HG03521 (cell line): ENCODE measurements around the gene SNAPC2.

Experiments
- ATAC-seq: cut with Tn5 transposase; IDR thresholded peaks from one replicate; pipeline ENCODE4 v1.9.1; 2021; ENCODE audit warnings: mild to moderate bottlenecking, moderate library complexity; ENCODE audit not compliant: unreplicated experiment

Gene SNAPC2

DNA sequence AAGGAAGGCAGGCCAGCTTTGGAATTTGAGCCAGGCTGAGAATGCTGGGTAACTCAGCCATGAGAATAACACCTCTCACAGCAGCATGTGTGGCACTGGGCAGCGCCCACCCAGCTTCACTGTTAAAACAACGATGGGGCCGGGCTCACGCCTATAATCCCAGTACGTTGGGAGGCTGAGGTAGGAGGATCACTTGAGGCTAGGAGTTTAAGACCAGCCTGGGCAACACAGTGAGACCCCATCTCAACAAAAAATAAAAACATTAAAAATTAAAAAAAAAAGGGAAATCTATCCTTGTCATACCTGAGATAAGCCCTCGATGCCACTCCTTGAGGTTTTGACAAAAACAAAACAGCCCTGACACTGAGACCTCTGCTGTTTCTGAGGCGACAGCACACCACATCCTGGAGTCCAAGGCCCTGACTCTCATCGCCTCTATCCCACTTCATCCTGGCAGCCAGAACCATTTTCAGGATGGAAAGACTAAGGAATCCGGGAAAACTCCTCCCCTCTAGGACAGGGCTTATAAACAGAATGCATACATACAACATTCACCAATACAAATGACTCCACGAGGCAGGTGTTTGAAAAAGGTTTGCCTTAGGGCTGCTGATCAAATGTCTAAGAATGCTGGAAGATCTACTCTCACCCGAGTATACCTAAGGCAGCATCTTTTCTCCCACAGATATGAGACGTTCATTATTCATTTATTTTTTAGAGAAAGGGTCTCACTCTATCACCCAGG lies 46.0 kb downstream of the SNAPC2 start:
- ATAC-seq = no peak

DNA sequence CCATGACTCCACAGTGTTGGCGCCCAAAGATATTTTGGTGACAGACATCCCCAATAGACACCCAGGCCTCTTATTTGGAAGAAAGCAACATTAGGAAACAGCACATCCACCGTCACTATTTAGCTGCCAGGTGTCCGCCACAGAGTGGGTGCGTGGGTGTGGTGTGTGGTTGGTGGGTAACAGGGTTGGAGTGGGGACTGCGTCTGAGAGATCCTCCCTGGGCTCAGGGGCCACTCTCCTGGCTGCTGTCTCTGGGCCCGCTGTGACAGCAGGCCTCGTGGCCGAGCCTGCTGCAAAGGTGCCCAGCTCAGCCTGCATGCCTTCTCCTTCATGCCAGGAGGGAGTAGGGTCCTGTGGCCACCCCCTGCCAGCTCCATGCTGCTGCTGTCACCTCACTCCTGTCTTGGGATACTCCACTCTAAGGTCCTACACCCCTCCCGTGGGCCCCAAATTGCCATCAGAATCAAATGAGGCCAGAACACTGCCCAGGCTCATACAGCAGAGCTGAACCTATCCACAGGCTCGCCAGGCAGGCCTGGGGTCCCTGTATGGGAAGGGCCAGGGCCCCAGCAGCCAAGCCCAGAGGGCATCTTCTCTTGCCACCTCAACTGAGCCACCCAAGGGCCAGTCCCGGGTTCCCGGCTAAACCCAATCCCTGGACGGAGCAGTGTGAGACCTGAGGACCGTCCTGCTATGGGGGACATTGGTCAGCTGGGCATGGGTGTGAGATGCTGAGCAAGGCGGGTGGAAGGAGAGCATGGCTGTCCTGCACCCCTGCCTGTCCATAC lies 48.1 kb downstream of the SNAPC2 start:
- ATAC-seq = no peak

DNA sequence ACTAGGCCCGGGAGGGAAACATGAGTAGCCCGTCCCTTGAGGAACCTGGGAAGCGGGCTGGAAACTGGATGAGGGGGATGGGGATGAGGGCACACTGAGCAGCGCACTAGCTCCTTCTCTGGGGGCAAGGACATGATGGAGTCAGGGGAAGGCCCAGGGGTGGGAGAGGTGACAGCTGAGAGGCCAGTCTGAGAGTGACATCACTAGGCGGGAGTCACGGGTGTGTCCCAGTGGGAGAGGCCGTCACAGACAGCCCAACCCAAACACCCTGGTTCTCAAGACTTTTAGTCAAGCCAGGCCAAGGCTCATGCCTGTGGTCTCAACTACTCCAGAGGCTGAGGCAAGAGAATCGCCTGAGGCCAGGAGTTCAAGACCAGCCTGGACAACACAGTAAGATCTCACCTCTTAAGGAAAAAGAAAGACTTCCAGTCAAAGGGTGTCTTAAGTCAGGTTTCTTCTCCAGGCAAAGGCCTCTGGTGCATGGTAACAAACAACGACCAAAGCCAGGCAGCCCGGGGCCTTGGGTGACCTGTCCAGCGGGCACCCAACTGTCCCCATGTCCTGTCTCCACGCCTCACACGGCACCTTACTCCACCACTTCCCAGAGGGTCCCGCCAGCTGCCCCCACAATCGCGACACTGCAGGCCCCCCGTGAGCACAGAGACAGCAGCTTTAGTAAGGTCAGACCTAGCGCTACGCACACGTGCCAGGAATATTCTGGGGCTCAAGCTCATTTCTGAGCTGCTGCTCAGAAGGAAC lies 48.8 kb downstream of the SNAPC2 start:
- ATAC-seq = no peak

DNA sequence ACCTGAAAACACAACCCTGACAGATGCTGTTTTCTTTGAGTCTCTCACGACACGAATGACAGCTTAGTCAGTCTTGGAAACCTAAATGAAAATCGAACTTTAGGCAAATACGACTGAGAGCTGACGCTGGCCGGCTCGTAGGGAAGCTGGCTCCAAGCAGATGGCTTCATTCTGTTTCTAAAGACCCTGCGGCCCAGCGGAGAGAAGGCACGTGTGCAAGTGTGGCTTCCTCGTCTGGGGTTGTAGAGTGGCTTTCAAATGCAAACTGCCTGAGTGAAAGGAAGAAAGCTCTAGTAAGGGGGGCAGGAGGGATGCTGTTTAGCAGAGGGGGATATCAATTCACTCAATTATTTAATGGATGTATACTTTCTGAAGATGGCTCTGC lies 49.4 kb downstream of the SNAPC2 start:
- ATAC-seq = no peak

DNA sequence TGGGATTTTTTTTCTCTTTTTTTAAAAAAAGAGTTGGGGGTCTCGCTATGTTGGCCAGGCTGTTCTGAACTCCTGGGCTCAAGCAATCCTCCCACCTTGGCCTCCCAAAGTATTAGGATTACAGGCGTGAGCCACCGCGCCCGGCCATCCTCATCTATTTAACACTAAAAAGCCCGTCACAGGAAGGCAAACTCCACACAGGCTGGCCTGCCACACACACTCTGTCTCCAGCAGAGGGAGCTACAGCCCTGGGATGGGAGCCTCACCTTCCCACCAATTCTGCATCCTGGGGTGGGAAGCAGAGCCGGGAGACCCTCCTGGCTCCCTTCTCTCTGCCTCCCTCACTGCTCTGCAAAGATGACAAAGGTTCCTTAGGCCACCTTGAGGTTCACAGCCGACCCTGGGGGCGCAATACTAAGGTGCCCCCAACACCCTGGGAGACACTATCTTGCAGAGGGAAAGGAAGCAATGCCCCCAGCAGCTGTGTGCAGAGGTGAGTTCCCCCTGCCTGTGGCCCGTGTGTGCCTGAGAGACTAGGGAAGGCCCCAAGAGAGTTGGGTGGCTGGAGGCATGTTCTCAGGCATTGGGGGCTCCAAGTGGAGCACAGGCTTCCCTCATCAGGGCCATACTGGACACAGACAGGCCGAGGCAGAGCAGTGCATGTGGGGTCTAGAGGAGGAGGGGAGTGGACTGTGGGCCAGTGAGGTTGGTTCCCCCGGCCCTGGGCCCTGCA lies 50.7 kb downstream of the SNAPC2 start:
- ATAC-seq = no peak

DNA sequence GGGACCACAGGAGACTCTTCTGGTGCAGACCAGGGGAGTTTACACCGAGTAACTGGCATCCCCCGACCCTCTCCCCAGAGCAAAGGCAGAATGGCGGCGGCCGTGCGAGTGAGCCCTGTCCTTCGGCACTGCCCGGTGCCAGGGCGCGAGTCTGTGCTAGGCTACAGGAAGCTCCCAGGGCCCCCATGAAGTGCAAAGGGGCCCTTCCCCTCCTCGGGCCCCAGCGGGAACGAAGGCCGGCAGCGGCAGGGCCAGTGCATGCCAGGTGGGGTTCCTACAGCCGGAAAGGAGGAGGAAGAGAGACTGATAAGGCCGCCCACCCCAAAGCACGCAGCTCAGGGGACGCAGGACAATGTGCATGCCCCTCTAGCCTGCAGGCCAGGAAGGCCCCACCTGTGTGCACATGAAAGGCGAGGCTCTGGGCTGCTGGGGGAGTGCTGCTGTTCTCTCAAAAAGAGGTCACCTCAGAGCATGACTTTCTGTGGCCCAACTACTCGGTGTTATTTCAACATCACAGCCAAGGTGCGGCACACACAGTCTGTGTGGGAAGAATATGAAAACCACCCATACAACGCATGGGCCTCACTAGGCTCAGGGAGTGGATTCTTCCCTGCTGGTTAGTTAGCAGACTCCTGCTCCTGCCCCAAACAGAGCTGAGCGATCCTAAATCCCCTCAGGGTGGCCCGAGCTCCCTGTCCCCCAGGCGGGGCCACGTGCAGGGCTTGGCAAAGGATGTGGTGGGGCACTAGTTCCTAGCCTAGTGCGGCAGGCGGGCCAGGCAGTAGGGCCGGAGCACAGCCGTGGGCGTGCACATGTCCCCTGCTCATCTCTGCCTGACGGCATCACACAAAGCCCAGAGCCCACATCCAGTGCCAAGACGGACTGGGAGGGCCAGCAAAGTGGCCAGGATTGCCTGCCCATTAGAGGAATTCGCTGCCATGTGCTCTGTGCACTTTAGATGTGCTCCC lies 51.7 kb downstream of the SNAPC2 start:
- ATAC-seq = no peak
